Stimulated activated CD8-positive, alpha-beta memory T cell treated with anti-CD3 and anti-CD28 coated beads, Interleukin-7, amount 100 ng/mL, for 24 hours (primary cell): ENCODE measurements around the gene PSD.
"Not testable (repeated sequence)": the region's sequence is repeated elsewhere in the genome, so short reads cannot be mapped to it uniquely, and the experiment has no call there.

Experiments
- DNase-seq: peaks from one replicate; pipeline ENCODE4 v3.0.0-alpha.2; 2020; ENCODE audit warnings: low read depth

PSD gene

GRCh38 chr10:102418622-102419268, at the start of gene PSD:
Gene PSD, minus strand, starts transcription at chr10:102418785. Its CDS starts 1,747 bp downstream, at chr10:102417038.
- DNase-seq = no peak

GRCh38 chr10:102467971-102468438, 49.4 kb upstream of the PSD start:
- DNase-seq = no peak

- DNase-seq = no peak
These were observed 48.7 kb upstream of the PSD start for GRCh38 chr10:102467318-102467717.

GRCh38 chr10:102465466-102465865, 46.9 kb upstream of the PSD start:
- DNase-seq = no peak

GRCh38 chr10:102463983-102464382, 45.4 kb upstream of the PSD start:
- no peak for DNase-seq

- DNase-seq = no peak
These were observed 44.0 kb upstream of the PSD start for GRCh38 chr10:102462512-102463054.

GRCh38 chr10:102461187-102462054, 42.8 kb upstream of the PSD start:
- DNase-seq = peak; percentile 82

GRCh38 chr10:102460836-102461186, 42.2 kb upstream of the PSD start:
- no peak for DNase-seq

- no peak for DNase-seq
These were observed 40.1 kb upstream of the PSD start for GRCh38 chr10:102458656-102459055.

- no peak for DNase-seq
These were observed 39.1 kb upstream of the PSD start for GRCh38 chr10:102457591-102458150.

GRCh38 chr10:102455893-102456471, 37.4 kb upstream of the PSD start:
- DNase-seq = no peak

- DNase-seq = not testable (repeated sequence)
These were observed 36.3 kb upstream of the PSD start for GRCh38 chr10:102454662-102455487.

- DNase-seq = no peak
These were observed 34.9 kb upstream of the PSD start for GRCh38 chr10:102453502-102453901.

- peak; percentile 31 for DNase-seq
These were observed 34.2 kb upstream of the PSD start for GRCh38 chr10:102452672-102453340.

GRCh38 chr10:102451105-102451969, 32.8 kb upstream of the PSD start, which contains the start of gene C10orf95:
Gene C10orf95, minus strand, starts transcription at chr10:102451543. Its CDS starts 450 bp downstream, at chr10:102451093.
- no peak for DNase-seq

GRCh38 chr10:102450374-102451104, 32.0 kb upstream of the PSD start:
- DNase-seq = peak; percentile 56

- DNase-seq = no peak
These were observed 31.5 kb upstream of the PSD start for GRCh38 chr10:102450124-102450373.

- peak; percentile 70 for DNase-seq
These were observed 30.9 kb upstream of the PSD start for GRCh38 chr10:102449321-102450123.
